HG02981 (cell line): Measurements from ENCODE around the gene PBX4.

ENCODE experiments used
- ATAC-seq: cut with Tn5 transposase; IDR thresholded peaks from one replicate; pipeline ENCODE4 v1.9.1; 2021; ENCODE audit warnings: mild to moderate bottlenecking, moderate library complexity; ENCODE audit not compliant: unreplicated experiment

The PBX4 gene

DNA sequence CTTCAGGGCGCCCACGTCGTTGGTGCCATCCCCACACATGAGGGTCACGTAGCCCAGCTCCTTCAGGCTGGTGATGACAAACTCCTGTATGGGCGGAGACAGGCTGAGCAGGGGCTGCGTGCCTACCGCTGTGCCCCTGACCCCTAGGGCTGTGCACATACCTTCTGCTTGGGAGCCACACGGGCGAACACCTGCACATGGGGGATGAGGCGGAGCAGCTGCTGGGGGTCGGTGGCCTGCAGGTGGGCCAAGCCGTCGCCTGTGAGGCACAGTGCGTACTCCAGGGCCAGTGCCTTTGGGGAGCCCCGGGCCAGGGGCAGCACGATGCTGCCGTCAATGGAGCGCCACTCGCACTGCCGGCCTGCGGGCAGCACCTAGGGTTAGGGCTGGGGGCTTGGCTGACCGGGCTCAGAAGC, 31.1 kb upstream of the PBX4 start:
- ATAC-seq, result no peak

DNA sequence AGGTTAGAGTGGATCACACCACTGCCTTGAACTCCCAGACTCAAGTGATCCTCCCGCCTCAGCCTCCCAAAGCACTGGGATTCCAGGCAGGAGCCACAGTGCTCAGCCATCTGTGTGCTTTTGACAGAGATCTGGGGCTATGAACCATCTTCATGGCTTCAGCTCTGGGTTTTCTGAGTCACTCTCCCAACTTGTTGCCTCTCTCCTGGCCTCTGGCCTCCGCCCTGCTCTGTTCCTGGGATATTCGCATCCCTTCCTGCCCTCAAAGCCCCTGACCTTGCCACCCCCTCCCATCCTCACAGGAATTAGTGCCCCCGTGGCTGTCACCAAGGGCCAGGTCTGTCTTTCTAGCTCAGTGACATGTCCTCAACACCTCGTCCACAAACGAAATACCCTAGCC, 30.7 kb upstream of the PBX4 start:
- no peak for ATAC-seq

DNA sequence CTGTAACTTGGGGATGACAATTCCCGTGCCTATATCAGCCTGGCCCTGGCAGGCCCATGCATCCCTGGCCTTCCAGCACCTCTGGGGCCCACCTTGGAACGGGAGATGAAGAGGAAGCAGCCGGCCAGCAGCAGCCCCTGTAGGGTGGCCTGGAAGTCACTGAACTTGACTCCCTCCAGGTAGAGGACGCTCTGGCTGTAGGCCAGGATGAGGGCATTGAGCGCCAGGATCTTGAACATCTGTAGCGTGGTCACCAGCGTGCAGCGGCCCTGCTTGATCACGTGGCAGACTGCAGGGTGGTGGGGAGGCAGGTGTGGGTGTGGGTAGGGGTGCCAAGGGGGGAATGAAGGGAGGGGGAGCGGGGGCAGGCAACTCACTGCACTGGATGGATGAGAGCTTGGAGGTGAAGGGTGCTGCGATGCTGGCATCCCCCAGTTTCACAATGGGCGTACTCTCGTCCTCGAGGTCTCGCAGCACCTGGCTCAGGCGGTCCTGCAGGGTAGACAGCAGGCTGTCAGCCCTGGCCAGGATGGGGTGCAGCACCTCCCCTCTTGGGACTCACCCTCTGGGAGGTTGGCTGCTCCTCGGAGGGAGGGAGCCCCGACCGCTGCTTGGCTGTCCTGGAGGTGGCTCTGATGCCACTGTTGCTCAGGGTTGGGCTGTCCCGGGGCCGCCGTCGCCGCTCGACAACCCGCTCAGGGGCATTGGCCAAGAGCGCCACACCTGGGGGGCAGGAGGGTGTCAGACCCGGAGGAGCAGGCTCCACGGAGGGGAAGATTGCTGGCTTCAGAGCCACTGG, 28.7 kb upstream of the PBX4 start:
- ATAC-seq, result no peak

DNA sequence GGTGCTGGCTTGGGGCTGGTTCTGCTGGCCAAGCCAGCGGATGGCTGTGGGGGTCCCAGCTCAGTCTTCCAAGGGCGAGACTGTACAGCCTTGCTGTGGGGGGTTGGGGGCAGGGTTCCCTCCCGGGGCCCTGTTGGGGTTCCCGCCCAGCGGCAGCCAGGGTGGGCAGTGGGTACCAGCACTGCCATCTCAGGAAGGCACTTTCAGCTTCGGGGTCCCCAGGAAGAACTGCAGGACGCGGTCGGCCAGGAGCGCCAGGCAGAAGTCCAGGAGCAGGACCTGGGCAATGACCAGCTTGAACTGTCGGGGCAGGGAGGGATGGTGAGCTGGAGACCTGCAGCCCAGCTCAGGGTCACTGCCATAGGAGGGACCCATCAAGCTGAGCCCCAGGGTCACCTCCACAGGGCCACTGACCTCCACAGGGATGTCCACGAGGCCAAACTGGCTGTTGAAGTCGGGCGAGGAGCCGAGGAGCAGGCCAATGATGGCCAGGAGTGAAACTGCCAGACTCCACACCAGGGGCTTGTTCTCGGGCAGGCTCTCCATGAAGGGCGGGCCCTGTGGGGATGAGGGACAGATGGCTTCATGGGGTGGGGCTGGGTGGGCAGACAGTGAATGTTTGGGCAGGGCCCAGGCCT, 26.9 kb upstream of the PBX4 start:
- no peak for ATAC-seq

DNA sequence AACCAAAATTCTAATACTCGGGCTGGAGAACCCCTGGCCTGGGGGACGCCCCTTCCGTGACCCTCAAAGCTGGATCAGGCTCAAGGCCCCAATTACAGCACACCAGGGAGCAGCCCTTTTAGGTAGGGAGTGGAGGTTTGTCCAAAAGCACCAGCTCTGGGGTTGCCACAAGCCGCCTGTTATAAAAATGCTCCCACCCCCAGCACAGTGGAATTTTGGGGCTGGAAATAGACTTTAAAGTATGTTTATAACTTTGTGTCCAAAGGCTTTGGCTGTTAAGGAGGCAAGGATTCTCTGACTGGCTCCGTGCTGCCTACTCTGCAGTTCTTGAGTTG, 25.5 kb upstream of the PBX4 start:
- ATAC-seq, result no peak

DNA sequence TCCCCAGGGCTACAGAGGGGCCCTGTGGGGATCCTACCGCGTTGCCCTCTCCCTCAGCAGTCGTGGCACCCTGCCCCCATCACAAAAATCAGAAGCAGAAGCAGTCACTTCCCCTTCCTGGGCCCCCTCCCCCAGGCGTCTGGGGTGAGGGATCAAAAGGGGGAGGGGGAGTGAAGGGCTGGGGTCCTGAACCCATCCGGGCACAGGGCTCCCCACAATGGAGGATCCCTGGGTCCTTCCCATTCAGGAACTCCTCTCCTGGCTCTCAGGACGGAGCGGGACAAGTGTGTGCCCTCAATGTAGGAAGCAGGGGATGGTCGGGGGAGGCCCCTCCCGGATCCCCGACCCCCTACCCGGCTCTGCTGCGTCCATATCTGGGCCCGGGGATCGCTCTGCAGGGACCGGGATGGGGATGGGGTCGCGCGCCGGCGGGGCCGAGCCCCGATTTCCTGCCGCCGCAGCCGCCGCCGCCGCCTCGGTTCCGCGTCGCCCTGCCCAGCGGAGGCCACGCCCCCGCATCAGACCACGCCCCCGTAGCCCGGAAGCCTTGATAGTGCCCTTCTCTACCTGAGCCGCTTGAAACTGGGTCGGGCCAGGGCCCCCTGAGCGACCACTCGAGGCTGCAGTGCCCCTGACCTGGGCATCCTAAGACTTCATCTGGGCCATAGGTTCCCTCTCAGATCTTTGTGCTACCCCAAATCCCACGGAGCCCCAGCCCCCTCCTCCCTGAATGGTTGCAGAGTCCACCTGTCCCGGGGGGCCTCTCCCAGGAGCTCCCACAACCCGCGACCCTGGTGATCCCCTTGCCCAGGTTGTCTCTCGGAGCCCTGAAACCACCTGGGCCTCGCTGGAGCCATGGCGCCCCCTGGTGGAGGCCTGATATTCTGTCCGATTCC, 24.9 kb upstream of the PBX4 start, which contains the start of gene GMIP:
GMIP (minus strand) TSS at position 500 of the 896 bp plus-strand sequence; CDS start at position 372, 128 bp downstream.
- peak; percentile 62 for ATAC-seq

DNA sequence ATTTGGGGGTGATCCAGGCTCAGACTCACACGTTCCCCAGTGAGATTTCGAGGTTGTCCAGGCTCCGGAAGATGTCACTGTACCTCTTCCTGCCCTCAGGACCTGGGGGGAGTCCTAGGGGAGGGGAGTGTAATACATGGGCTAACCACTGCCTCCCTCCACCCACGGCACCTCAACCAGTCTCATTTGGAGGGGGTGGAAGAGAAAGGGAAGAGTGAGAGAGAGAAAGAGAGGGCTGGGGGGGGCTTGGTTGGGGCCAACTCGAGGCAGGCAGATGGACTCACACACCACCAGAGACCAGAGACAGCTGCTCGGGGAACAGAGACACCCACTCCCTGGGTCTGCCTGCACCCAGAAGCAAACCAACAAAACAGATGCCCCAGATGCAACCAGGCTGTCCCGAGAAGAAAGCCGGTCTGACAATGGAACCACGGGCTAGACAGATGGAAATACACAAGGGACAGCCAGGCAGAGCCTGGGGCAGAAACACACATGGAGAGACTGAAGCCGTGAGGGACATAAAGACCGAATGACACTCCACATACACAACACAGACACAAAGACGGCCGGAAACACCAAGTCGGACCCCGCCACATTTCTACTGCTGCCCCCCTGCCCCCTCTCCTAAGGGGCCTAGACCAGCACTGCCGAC, 24.1 kb upstream of the PBX4 start:
- no peak for ATAC-seq

DNA sequence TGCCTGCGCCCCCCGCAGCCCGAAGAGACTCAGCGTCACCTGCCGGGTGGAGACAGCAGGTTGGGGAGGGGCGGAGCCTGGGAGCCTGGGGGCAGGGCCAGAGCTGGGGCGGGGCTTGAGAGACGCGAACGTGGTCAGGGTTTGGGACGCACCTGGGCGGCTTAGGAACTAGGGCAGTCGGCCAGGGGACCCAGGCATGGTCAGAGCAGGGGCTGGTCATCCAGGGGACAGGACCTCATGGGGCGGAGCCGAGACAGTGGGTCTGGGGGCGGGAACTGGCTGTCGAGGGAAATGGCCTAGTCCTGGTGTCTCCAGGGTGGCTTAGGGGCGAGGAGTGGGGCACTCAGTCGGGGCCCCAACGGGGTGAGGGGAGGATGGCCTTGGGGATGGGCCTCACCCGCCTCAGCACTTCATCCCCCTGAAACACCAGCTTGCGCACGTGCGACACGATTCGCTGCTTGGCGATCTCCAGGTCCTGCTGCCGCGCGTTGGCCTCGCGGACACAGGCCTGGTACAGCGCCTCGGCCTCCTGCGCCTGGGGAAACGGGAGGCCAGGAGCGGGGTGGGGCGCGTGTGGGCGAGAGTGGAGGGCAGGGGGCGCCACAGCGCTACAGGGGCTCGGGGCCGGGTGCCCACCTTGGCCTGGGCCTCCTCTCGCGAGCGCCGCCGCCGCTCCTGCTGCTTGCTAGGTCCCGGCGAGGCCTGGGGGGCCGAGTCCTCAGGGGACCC, 19.2 kb upstream of the PBX4 start:
- no peak for ATAC-seq

DNA sequence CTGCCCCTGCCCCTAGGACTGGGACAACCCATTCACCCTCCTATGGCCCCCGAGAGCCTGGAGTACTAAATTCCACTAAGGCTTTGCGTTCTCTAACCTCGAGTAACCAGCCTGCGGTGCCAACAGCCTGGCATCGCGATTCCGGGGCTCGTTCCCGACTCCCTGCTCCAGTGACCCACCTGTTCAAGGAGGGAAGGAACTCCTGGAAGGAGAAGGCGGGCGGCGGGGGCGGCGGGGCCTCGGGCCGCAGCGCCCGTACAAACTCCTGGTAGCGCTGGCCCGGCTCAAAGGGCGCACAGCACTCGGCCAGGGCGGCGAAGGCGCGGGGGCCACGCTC, 18.7 kb upstream of the PBX4 start:
- no peak for ATAC-seq

DNA sequence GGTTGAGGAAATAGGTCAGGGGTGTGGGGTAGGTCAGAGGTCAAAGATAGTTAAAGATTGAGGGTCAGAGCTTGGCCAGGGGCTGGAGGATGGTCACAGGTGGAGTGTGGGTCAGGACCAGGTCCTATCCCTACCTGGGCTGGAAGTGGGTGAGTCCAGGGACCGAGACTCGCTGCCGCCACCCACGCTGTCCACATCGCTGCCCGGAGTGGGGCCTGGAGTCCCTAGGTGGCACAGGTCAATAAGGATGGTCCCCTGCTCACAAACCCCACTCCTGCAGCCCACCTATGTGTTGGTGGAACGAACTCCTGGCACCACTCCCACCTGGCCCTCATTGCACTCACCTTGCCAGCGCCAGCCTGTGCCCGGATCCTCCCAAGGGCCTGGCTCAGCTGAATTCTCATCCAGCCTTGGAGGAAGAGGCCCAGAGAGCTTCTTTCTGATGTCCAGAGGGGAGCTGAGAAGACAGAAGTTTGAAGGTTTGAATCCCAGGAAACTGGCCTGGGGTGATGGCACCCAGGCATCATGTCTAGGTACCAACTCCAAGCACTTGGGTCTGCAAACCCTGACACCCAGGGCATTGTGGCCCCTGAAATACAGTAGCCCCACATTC, 18.2 kb upstream of the PBX4 start:
- no peak for ATAC-seq

DNA sequence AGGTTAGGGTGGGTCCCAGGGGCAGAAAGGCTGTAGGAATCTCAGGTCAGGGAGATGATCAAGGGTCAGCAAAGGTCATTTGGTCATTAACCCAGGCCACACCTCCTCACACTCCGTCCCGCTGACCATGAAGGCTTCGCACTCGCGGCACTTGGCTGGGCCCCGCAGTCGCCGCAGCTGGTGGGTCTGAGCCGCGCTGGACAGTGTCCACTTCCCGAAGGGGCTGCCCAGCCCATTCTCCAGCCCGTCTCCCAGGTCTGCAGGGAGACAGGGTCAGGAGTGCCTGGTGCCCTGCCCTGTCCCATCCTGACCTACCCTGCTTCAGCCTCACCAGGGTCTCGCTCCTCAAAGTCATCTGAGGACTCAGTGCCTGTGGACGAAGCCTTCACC, 16.8 kb upstream of the PBX4 start:
- ATAC-seq, result no peak

DNA sequence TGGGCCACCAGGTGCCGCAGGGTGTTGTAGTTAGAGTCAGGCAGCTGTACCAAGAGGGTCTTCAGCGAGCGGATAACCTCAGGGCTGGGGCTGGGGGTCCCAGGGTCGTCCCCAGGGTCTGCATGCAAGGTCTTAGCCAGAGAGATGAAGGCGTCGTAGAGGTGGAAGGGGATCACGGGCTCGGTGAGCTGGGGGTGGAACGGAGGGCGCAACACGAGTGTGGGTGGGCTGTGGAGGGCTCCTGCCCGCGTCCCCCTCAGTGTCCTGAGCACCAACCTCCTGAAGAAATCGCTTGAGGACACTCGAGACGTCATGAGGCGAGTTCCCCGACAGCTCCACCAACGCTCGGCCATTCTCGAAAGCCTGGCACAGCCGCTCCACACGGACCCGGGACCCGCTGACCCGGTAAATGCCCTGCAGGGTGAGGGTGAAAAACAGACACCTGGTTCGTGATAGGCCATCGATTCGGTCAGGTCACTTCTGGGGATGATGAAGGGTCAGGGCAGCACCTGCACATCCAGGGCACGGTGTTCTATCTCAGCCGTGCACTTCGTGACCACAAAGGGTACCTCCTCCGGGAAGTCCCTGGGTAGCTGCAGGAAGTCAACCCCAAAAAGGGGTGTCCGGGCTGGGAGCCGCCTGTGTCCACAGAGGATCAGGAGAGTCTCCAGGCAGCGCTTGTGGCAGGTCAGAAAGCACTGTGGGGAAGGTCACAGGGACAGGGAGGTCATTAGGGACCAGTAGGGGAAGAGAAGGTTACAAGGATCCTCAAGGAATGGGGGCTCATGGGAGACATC, 16.2 kb upstream of the PBX4 start:
- ATAC-seq, result no peak

DNA sequence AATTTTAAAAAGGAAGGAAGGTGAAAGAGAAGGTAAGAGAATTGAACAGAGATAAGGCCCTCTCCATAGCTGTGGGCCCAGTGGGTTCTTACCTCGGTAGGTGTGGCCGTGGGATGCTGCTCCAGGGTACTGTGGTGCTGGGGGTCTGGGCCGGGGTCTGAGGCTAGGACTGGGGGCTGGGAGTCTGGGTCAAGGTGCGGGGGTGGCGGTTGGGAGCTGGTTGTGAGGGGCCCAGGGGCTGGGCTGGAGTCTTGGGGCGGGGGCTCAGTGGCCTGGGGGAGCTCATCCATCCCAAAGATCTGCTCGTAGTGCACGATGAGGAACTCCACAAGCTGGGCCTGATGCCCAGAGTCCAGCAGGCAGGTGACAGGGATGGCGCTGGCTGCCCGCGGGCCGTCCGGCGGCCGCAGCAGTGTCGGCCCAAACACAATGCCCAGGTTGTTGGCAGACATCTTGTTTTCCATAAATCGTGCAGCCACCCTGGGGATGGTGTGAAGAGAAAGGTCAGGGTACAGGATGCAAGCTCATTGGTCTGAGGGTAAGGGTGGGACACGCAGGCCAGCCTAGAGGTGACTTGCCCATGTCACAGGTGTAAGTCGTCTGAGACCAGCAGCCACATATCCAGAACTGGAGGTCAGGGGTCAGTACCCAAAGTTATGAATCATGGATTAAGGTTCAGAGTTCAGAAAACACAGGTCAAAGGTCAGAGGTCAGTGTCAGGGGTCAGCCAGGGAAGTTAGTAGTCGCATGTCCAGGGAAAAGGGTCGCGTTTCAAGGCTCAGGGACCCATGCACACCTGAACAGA, 15.4 kb upstream of the PBX4 start:
- no peak for ATAC-seq

DNA sequence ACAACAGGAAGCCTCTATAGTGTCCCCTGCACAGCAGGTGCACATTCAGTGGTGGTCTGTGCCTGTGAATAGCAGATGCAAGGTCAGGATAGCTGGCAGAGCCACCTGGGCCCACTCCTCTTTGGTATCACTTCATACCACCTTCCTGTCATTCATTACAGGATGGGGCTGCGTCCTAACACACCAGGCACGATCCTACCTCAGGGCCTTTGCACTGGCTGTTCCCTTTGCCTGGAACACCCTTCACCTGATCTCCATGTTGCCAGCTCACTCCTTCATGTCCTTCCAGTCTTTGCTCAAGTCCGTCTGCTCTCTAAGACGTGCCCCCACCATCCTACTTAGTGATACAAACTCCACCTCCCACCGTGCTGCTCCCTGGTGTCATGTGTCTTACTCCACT, 14.2 kb upstream of the PBX4 start:
- no peak for ATAC-seq

DNA sequence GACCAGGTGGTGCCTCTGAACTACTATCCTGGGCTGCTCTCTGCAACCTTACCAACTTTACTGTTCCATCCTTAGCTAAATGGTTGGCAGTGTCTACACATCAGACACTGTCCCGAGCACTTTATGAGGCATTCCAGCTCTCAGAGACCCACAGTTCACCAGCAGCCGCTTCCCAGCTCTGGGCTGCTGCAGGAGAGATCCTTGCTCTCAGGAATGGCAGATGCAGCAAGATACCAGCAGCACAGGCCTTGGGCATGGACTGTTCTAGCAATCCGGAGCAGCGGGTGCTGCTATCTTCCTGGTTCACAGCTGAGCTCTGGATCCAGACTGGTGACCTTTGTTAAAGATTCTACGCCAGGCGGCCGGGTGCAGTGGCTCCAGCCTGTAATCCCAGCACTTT, 12.9 kb upstream of the PBX4 start:
- no peak for ATAC-seq

DNA sequence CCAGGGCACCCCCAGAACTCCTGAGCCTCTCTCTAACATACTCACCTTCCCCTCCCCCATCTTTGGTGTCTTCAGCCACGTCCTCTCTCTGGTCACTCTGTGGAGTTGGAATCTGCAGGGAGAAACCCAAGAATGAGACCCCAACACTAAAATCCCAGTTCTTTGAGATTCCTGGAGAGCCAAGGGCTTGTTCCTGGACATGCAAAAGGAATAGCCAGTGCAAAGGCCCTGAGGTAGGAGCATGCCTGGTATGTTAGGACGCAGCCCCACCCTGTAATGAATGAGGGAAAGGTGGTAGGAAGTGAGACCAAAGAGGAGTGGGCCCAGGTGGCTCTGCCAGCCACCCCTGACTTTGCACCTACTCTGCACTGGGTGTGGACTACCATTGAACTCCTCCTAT, 11.9 kb upstream of the PBX4 start:
- no peak for ATAC-seq

DNA sequence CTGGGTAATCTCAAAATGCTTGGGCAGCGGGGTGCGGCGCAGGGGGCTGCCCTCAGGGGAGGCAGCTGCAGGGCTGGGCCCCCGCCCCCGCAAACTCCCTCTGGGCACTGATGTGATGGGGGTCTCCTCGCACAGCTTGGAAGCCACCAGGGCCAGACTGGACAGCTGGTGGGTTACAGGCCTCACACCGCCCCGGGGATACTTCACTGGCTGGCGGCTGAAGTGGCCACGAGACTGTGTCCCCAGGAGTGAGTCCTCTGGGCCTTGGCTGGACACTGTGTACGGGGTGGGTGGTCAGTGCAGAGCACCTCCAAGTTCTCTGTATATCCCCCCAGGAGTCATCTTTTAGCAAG, 11.6 kb upstream of the PBX4 start:
- no peak for ATAC-seq

DNA sequence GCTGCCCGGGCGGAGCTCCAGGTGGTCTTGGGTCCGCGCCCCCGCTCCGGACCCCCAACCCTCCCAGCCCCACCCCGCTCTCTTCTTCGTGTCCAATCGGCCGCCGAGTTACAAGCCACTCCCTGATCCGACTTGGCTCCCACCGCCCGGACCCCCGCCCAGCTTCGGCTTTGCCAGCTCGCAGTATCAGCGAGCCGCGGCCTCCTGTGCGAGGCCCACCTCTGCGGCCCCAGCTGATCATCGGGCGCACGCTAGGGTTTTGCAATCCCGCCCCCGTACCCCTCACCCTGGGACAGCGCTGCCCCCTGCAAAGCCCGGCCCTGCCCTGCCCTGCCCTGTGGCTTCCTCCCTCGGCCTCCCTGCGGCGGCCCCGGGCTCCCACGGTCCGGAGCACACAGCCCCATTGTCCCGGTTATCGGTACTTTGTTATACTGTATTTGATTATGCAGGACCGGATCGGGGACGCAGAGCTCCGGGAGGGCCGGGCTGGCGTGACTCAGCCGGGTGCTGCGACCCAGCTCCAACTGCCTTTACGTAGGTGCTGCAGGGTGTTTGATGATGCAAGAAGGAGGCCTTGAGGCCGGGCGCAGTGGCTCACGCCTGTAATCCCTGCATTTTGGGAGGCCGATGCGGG, 10.1 kb upstream of the PBX4 start:
- ATAC-seq, result no peak
